Neutrophil (primary cell): Measurements from ENCODE around the gene AGRN.

Experiments
- H3K27ac ChIP-seq: fragments of 200-600 bp; sonication (generic); 2 replicates; pipeline ENCODE4 v1.5.1; 2016; ENCODE audit warnings: mild to moderate bottlenecking, moderate library complexity
- H3K27me3 ChIP-seq: fragments of 200-600 bp; sonication (generic); 2 replicates; pipeline ENCODE4 v1.6.0; 2016; ENCODE audit warnings: mild to moderate bottlenecking
- H3K36me3 ChIP-seq: fragments of 200-600 bp; sonication (generic); 2 replicates; pipeline ENCODE4 v1.5.1; 2017
- H3K4me1 ChIP-seq, 2 experiments: fragments of 200-600 bp in 1 of 2; sonication (generic) in 1 of 2; 1 replicate in 1 of 2; 2 replicates in 1 of 2; pipeline versions ENCODE4 v1.5.1 to v1.6.1; 2013 to 2016; ENCODE audit warnings: low read depth in 1 of 2, low read length in 1 of 2, mild to moderate bottlenecking in 1 of 2, moderate library complexity in 1 of 2; ENCODE audit not compliant: control insufficient read depth in 1 of 2, insufficient read depth in 1 of 2
- H3K4me3 ChIP-seq, 2 experiments: fragments of 200-600 bp in 1 of 2; sonication (generic) in 1 of 2; 1 replicate in 1 of 2; 2 replicates in 1 of 2; pipeline ENCODE4 v1.5.1; 2013 to 2016; ENCODE audit warnings: low read depth in 1 of 2, low read length in 1 of 2, mild to moderate bottlenecking in 1 of 2, moderate library complexity in 1 of 2
- H3K9me3 ChIP-seq: fragments of 200-600 bp; sonication (generic); 2 replicates; pipeline ENCODE4 v1.5.1; 2016
- TF ChIP-seq, protein P1 (sequence below): fragments of 200-600 bp; sonication (generic); IDR thresholded peaks from 2 replicates; pipeline ENCODE4 v1.5.1; 2016; ENCODE audit warnings: antibody characterized with exemption

AGRN gene

GRCh38 chr1:1046767-1047166, 26.8 kb downstream of the AGRN start:
- Histone ChIP-seq H3K36me3 (no peaks in the 10 kb centered on the region), H3K27me3 (peaks cover 18% of the 10 kb centered on the region), H3K27ac (no peak overlapping the region), H3K9me3 (no peaks in the 10 kb centered on the region), H3K4me1 (no peaks in the 10 kb centered on the region), H3K4me3 (no peak overlapping the region)
- TF ChIP-seq, protein P1, sequence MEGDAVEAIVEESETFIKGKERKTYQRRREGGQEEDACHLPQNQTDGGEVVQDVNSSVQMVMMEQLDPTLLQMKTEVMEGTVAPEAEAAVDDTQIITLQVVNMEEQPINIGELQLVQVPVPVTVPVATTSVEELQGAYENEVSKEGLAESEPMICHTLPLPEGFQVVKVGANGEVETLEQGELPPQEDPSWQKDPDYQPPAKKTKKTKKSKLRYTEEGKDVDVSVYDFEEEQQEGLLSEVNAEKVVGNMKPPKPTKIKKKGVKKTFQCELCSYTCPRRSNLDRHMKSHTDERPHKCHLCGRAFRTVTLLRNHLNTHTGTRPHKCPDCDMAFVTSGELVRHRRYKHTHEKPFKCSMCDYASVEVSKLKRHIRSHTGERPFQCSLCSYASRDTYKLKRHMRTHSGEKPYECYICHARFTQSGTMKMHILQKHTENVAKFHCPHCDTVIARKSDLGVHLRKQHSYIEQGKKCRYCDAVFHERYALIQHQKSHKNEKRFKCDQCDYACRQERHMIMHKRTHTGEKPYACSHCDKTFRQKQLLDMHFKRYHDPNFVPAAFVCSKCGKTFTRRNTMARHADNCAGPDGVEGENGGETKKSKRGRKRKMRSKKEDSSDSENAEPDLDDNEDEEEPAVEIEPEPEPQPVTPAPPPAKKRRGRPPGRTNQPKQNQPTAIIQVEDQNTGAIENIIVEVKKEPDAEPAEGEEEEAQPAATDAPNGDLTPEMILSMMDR: no peak

- Histone ChIP-seq H3K9me3 (no peaks in the 10 kb centered on the region), H3K36me3 (no peaks in the 10 kb centered on the region), H3K27me3 (peaks cover 12% of the 10 kb centered on the region), H3K27ac (no peak overlapping the region), H3K4me1 (no peaks in the 10 kb centered on the region), H3K4me3 (no peak overlapping the region)
- TF ChIP-seq, protein P1: no peak
These were observed 27.5 kb downstream of the AGRN start for GRCh38 chr1:1047407-1047806.

GRCh38 chr1:1047963-1048362, 28.0 kb downstream of the AGRN start:
- TF ChIP-seq, protein P1: no peak
- Histone ChIP-seq H3K4me3 (no peak overlapping the region), H3K4me1 (no peaks in the 10 kb centered on the region), H3K27me3 (peaks cover 6% of the 10 kb centered on the region), H3K36me3 (no peaks in the 10 kb centered on the region), H3K9me3 (no peaks in the 10 kb centered on the region), H3K27ac (no peak overlapping the region)

DNA sequence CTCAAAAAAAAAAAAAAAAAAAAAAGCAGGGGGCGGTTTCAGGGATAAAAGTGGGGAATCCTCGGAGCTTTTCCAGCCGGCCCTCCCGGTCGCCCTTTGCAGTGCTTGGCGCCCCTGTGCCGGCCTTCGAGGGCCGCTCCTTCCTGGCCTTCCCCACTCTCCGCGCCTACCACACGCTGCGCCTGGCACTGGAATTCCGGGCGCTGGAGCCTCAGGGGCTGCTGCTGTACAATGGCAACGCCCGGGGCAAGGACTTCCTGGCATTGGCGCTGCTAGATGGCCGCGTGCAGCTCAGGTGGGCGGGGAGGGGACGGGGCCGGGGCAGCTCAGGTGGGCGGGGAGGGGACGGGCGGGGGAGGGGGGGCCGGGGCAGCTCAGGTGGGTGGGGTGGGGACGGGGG, 28.8 kb downstream of the AGRN start:
- Histone ChIP-seq H3K4me3 (no peak overlapping the region), H3K27ac (no peak overlapping the region), H3K27me3 (peaks cover 4% of the 10 kb centered on the region), H3K36me3 (no peaks in the 10 kb centered on the region), H3K9me3 (no peaks in the 10 kb centered on the region), H3K4me1 (no peaks in the 10 kb centered on the region)
- TF ChIP-seq, protein P1: no peak

GRCh38 chr1:1049318-1050165, 29.6 kb downstream of the AGRN start:
- no peaks in the 10 kb centered on the region for H3K36me3 ChIP-seq
- H3K4me3 ChIP-seq: no peak overlapping the region
- TF ChIP-seq, protein P1: no peak
- no peaks in the 10 kb centered on the region for H3K4me1 ChIP-seq
- no peaks in the 10 kb centered on the region for H3K9me3 ChIP-seq
- peaks cover 4% of the 10 kb centered on the region for H3K27me3 ChIP-seq
- no peak overlapping the region for H3K27ac ChIP-seq
